Stimulated activated CD4-positive, alpha-beta T cell treated with anti-CD3 and anti-CD28 coated beads, Interleukin-15, amount 100 ng/mL, for 48 hours (primary cell): ENCODE results near the gene GRID2.

Source experiments
- DNase-seq, 2 donors: peaks; one replicate each; pipeline ENCODE4 v3.0.0-alpha.2; 2020; ENCODE audit warnings: low read depth in 2 of 2

Gene GRID2

DNA sequence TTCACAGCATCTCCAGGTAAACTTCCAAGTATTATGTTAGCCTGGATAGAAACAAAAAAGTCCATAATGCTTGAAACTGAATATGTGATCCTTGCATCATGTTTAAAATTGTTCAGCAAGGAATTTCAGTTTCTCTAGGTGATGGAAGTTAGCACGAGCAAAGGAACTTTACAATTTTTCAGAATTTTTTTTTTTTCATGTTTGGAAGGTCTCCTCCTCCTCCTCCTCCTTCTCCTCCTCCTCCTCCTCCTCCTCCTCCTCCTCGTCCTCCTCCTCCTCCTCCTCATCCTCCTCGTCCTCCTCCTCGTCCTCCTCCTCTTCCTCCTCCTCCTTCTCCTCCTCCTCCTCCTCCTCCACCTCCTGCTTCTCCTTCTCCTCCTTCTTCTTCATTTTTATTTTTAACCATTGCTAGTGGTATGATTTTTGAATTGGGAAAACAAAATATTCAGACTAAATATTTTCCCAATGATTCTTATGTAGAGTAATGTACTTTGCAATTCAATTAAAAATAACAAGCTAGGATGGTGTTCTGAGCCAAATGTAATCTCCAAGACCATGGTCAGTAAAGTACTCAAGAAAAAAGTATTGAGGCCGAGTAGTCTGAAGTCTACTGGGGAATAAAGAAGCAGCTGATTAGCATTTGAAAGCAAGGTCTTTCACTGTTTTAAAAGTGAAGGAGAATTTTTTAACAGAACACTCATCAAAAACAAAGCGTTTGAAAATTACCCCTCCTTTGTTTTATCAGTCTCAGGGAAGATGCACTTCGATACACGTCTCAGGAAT lies 1103.9 kb downstream of the GRID2 start:
- no peak for DNase-seq

DNA sequence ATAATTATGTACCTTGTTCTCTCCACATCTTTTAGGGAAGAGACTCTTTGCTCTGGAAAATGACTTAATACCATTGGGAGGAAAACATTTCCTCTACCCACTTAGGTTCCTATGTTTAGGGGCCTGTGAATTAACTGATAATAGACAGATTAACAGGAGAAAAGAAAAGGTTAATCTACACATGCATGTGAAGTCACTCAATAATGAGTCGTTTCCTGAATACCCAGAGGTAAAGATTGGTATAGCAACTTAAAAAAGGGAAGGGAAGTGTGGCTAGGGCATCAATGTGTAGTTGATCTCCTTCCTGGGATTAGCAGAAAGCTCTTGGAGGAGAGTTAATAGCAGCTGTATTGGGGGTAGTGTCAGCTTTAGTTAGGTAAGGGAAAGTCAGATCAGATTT lies 1105.3 kb downstream of the GRID2 start:
- no peak for DNase-seq

DNA sequence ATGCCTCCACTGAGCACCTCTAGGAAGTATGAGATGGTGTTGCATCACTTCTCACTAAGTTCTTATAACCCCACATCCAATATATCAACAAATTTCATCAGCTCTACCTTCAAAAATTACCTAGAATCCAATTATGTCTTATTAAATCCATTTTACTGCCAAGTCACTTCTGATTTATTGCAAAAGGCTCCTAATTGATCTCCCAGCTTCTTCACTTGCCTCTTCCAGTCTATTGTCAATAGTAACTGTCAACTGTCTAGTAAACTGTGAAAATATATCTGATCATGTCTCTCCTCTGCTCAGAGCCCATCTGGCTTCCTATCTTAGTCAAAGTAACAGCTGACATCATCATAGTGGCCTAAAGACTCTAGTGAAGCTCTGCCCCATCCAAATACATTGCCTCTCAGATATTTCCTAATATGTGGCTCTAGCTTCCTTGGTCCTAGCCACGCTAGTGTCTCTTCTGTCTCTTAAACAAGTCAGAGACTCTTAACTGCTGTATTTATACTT lies 1110.3 kb downstream of the GRID2 start:
- DNase-seq = no peak

DNA sequence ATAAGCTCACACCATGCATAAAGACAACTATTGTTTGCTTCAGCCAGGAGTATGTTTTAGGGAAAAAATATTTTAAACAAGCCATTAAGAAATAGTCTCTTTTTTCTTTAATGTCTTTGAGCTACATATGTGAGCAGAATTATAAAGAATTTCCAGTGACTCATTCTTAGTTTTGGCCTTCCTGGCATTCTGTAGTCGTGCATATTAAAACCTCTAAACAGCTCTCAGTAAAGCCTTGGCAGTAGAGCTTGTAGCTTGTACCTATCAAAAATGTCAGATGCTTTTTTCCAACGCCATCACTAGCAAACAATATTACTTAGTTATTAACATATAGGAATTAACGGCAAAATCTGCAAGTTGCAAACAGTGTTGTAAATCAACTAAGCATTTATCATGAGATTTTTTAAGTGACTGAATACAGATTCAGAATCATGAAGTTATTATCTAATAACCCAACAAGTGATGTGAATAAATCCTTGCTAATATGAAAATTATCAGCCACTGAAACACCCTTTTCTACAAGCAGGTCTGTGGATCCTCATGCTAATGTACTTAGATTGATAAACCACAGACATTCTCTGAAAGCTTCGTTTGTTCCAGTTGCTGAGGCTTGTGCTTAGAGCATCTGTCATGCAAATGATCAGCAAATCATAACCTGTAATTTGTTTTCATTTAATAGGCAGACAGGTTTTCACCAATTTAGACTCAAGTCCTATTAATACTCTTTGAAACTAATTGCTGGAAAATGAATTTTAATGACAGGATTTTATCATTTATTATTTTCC lies 1112.8 kb downstream of the GRID2 start:
- no peak for DNase-seq

DNA sequence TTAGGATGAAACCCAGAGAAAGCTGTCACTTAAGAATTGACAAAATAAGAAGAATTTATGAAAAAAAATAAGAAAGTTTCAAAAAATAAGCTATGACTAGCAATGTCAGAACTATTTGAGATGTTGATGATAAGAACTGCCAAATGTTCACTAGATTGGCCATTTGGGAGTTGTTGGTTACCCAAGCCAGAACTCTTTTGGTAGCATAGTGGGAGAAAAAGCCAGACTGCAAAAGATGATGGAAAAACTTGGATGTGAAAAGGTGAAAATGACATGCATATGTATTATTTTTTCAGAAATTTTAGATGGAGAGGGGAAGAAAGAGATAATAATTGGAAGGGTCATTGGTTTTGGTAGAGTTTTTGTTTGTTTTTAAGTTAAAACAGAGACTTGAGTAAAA lies 1127.6 kb downstream of the GRID2 start:
- no peak for DNase-seq

DNA sequence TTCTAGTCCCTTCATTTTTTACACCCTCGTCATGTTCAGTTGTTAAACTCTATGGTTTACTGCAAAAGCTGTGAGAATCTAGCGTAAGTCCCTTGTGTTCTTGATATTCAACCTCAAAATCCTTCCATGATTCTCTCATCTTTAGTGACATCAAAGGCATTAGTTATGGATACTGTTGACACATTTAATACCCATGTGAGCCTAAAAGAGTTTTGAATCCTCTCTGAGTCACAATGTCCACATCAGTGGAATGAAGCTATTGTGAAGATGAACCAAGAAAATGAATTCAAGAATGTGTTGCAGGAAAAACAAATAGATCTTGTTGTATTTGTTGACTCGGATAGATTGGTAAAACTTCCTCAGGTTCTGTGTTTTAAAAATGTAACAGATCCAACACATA lies 1130.1 kb downstream of the GRID2 start:
- DNase-seq = no peak

DNA sequence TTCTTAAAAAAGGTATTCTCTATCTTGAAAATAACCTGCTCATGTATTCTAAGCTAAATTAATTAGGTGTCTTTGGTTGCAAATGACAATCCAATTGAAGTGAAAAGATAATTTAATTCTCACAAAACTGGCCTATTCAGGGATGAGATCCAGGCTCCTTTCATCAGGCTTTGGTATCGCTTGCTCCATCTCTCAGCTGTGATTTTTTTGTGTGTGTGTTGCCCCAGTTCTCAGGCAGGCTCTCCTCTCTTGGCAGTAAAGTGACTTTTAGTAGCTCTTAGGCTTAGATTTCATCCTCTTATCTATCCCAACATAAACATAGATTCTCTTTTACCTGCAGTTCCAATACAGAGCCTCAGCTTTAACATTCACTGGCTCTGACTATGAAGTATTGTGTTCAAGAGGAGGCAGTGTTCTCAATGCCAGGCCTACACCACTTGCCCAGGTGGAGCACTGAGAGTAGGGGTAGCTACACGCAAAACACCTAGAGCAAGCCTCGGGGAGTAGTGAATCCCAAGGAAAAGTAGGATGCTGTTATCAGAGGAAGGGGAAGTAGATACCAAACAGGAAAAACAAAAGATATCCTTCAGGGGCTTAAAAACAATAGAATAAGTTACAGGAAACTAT lies 1132.3 kb downstream of the GRID2 start:
- DNase-seq = no peak

DNA sequence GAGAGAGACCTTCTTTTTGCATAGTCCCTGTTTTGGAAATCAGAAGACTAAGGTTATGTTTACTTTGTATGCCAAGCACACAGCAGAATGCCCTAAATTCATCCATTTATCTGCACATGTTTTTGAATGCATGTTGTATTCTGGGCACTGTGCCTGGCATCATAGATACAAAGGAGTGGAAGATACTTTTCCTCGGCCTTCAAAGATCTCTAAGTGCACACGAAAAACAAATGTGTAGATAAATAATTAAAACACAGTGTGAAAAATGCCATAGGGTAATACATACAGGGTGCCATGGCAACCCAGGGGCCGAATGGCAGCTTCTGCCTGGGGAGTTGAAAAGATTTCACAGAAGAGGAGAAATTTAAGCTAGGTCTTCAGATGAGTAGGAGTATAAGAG lies 1134.2 kb downstream of the GRID2 start:
- DNase-seq = no peak

DNA sequence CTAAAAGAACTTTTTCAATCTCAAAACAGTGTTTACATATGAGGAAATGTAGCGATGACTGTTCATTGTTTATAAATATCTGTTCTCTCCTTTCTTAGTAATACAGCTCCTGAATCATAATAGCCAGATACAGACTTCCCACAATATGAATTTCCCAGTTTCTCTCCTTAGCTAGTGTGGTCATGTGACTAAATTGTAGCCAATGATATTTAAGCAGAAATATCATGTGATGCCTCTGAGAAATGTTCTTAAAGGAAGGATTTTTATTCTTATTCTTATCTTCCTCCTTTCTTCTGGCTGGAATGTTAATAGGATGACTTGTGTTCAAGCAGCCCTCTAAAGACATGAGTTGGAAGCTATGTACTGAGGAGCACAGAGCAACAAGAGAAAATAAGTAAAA lies 1141.1 kb downstream of the GRID2 start:
- DNase-seq = no peak

DNA sequence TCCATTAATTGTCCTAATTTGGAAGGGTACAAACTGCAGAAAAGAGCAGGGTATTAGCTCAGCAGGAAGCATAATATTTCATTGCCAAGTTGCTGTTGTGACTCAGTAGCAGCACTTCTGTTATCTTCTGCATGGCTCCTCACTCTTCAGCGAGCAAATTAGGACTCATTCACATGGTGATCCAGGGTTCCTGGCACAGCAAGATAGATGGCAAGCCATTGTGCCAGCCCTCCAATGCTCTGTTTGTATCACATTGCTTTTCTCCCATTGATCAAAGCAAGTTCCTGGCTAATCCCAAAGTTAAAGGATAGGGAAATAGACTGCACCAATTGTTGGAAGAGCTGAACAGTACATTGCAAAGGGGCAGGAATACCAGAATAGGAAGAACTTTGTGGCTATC lies 1142.3 kb downstream of the GRID2 start:
- DNase-seq = no peak

DNA sequence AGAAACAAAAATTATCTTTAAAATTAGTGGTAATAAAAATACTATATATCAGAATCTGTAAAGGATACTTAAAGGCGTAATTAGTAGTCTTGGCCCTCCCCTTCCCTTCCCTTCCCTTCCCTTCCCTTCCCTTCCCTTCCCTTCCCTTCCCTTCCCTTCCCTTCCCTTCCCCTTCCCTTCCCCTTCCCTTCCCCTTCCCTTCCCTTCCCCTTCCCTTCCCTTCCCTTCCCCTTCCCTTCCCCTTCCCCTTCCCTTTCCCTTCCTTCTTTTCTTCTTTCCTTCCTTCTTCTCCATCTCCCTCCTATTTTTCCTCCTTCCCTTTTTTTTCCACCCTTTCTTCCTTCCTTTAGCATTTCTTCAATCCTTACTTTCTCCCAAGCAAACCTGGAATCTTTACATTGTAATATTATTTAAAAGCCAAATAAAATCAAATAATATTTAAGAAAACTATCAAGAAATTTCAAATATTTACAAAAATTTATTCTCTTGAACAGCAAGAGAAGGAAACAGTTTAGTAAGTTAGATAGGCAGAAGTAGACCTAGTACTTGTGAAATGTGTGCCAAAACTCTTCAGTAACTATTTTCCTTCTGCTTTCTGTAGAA lies 1145.0 kb downstream of the GRID2 start:
- no peak for DNase-seq

DNA sequence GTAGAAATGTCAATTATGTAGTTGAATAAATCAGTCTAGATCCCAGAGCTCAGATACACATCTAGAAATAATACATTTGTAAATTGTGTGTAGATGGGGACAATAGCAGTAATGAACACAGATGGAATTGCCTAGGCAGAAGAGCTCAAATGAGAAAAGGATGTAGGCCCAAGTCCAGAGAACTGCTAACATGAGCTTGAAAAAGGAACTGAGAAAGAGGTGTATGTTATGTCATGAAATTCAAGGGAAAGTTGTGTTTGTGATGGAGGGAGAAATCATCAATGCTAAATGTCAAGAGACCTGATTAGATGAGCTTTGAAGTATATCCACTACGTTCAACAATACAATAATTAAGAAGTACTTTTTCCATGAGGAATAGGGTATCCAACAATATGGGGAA lies 1148.2 kb downstream of the GRID2 start:
- DNase-seq = no peak

DNA sequence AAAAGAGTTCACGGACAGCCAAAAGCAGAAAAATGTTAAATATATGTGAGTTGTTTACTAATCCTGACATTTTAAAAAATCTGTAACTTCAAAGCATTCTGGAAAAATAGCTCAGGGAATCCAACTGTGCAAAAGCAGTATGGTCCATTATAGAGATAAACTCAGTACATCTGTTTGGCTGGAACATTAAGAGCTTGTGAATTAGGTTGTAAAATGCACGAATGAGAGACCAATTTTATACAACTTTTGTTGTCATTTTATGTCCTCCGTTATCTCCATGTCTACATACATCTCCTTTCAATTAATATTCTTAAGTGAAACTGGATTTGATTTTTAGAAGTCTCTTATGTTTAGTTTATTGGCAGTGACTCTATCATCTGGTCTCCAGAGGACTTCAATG lies 1157.8 kb downstream of the GRID2 start:
- no peak for DNase-seq

DNA sequence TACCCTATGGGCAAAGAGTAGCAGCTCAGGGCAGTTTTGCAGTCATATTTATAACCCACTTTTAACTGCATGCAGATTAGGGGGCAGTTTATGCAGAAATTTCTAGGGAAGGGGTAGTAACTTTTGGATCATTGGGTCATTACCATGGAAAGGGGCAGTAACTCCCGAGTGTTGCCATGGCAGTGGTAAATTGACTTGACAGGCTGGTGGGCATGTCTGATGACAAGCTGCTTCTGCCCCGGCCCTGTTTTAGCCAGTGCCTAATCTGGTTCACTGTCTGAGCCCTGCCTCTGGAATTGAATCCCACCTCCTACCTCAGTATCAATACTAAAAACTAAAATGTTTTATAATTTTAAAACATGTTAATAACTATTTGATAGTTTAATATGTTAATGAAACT lies 1162.7 kb downstream of the GRID2 start:
- no peak for DNase-seq

DNA sequence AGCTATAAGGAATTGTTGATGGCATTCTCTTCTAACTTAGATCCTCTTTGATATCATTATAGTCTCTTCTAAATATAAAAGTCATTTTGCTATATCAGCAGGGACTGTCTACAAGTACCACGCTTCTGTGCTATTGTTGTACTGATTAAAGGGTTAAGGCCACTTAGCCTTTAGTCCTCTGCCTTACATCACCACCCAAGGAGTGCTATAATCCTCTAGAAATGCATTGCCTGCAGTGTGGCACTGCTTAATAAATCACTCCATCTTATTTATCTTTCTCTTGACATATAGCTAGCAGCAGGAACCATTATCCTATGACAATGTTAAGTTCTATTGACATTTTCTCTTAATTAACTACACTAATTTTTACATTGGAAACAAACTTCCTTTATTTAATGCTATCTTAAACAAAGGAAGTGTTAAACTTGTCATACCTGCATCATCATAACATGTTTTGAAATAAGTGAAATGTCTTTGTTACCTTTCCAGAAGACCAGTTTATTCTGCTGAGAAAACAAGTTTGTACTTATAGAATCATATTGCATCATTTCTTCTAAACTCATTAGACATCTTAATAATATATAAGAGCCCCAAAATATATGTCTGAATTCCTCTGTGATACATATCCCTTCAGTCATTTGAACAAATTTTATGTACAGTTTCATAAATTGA lies 1163.9 kb downstream of the GRID2 start:
- DNase-seq = no peak

DNA sequence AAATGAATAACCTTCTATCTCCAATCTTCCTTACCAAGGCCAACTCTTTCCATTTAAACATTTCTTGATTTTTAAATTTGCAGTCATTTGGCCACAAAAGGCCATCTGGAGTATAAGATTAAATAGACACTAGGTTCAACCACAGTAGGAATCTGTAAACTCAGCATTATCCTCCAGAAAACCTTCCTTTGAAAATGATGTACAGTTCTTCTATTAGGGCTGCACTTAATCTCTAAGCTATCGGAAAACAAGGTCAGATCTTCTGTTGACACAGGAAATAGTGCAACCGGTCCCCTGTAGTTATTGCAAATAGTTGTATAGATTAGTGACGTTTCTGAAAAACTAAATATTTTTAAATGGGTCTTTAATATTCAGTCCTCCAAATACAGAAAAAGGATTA lies 1165.8 kb downstream of the GRID2 start:
- no peak for DNase-seq

DNA sequence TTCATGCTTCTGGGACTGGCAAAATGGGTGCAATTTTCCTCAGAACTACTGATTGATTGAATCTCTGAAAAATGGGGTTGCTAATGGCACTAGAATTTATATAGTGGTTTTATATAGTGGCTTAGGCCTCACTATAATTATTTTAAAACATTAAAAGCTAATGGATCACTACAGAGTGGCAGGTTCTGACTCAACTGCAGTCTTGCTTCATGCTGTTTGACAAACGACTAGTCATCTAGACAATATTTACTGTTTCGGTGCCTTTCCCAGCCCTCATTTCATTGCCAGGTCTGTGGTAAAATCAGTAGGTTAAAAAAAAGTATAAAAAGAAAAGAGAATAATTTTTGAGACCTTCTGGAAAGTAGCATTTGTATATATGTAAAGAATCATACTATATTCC lies 1172.0 kb downstream of the GRID2 start:
- no peak for DNase-seq

DNA sequence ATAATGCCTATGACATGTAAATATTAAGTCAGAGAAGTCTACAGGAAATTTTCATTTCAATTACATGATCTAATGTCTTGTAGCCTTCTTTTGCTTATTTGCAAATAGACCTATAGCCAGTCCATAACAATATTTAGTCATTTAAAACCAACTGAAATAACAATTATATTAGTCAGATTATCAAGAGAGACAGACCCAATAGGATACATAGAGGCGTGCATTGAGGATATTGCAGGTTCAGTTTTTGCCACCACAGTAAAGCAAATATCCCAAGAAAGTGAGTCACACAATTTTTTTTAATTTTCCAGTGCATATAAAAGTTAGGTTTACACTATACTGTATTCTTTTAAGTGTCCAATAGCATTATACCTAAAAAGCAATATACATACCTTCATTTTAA lies 1175.0 kb downstream of the GRID2 start:
- no peak for DNase-seq

DNA sequence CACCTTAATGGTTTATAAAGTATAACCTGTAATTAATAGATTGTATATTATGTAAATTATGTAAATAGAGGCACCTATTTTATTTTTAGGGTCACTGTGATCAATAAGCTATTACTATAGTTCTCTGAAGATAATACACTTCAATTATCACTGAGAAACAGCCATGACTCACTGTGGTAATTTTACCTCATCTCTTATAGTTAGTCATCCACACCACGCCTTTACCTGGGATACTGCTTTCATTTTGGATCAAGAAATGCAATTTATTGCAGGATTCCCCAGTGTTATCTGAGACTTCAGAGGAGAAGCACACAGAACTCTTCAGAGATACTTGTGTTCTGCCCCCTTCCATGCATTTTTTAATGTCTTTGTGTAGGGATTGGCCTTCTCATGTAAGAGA lies 1176.7 kb downstream of the GRID2 start:
- no peak for DNase-seq

DNA sequence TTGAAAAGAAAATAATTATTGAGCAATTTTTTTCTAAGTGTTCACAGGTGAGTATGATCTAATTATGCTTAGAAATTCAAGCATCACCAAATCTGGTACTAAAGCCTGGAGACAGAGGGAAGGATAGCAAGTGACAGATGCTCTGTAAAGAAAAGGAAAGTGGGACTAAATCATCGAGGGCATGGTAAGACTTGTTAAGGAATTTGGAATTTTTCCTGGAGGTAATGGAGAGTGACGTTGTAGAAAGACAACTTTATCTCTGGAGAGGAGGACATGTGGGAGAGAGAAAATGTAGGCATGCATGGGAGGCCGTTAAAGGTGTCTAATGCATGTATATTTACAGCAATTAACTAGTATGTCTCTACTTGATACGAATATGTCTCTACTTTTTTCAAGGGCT lies 1191.6 kb downstream of the GRID2 start:
- DNase-seq = no peak

DNA sequence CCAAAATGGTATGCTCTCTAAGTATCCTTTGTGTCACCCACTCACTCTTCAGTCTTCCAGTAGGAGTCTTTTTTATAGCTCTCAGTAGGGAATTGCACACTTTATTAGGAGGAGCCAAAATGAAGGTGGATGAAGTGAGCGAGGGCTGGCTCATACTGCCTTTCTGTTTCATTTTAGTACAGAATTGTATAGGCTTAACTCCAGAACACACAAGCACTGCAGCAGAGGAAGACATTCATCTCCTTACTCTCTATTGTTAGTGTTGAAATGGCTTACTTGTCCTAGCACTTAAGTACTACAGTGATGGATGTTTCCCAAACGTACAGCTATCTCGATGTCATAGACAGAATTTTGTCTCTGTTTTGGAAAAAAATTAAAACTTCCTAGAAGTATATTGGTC lies 1197.5 kb downstream of the GRID2 start:
- DNase-seq = no peak

DNA sequence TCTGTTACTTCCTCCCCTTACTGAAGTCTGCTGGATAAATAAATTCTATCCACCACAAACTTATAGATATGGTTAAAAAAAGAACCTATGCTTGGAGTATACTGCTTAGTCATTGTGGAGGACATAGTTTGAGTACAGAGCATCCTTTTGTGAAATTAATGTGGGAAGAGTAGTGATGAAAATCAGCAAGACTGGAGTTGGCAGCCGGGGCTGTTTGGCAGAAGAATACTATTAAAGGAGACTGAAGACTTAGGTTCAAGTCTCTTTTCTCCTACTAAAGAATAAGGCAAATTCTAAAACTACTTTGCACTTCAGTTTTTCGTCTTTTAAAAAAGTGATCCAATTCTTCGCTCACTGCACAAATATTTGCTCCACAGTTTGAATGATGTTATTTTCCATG lies 1198.2 kb downstream of the GRID2 start:
- DNase-seq = no peak
